H9 (cell line): ENCODE results near the gene TMEM204. TPM values are rescaled to one million over a fixed set of nuclear protein-coding genes. Genes with fewer than 3 reads are reported as not detected.

Source experiments
- DNase-seq: peaks from one replicate; pipeline ENCODE4 v3.0.0-alpha.2; 2017
- H2AFZ ChIP-seq: one replicate; pipeline ENCODE4 v1.6.1; 2013; ENCODE audit warnings: mild to moderate bottlenecking, low read length, control low read depth, moderate library complexity
- H2AK5ac ChIP-seq: 2 replicates; pipeline ENCODE4 v1.6.1; 2013; ENCODE audit warnings: low read length, control low read depth, mixed read lengths; ENCODE audit not compliant: insufficient read length
- H2BK120ac ChIP-seq: one replicate; pipeline ENCODE4 v1.6.1; 2013; ENCODE audit warnings: low read depth, mild to moderate bottlenecking, low read length, control low read depth, inconsistent platforms; ENCODE audit not compliant: poor library complexity, severe bottlenecking
- H2BK12ac ChIP-seq: 2 replicates; pipeline ENCODE4 v1.6.1; 2013; ENCODE audit warnings: low read length, control low read depth, mixed read lengths, low read depth; ENCODE audit not compliant: insufficient read length
- H2BK15ac ChIP-seq: 2 replicates; pipeline ENCODE4 v1.6.1; 2013; ENCODE audit warnings: low read depth, low read length, control low read depth
- H2BK20ac ChIP-seq: one replicate; pipeline ENCODE4 v1.6.1; 2013; ENCODE audit warnings: low read depth, mild to moderate bottlenecking, low read length, control low read depth, inconsistent platforms; ENCODE audit not compliant: poor library complexity, severe bottlenecking
- H2BK5ac ChIP-seq: 2 replicates; pipeline ENCODE4 v1.6.1; 2013; ENCODE audit warnings: low read length, control low read depth, mixed read lengths; ENCODE audit not compliant: insufficient read length
- H3K14ac ChIP-seq: 2 replicates; pipeline ENCODE4 v1.6.1; 2013; ENCODE audit warnings: low read length, control low read depth; ENCODE audit not compliant: insufficient read depth
- H3K18ac ChIP-seq: 2 replicates; pipeline ENCODE4 v1.6.1; 2013; ENCODE audit warnings: low read depth, mild to moderate bottlenecking, mixed read lengths, low read length, control low read depth; ENCODE audit not compliant: insufficient read length
- H3K23ac ChIP-seq: 2 replicates; pipeline ENCODE4 v1.6.1; 2013; ENCODE audit warnings: low read length, control low read depth, mixed read lengths, low read depth; ENCODE audit not compliant: insufficient read length
- H3K23me2 ChIP-seq: 2 replicates; pipeline ENCODE4 v1.6.1; 2013; ENCODE audit warnings: low read depth, mild to moderate bottlenecking, mixed read lengths, low read length, control low read depth; ENCODE audit not compliant: insufficient read length, poor library complexity, severe bottlenecking
- H3K27ac ChIP-seq: 2 replicates; pipeline ENCODE4 v1.5.1; 2013; ENCODE audit warnings: low read length, control low read depth, mixed read lengths, low read depth; ENCODE audit not compliant: insufficient read length
- H3K27me3 ChIP-seq: 2 replicates; pipeline ENCODE4 v1.6.1; 2013; ENCODE audit warnings: low read length, control low read depth, inconsistent platforms; ENCODE audit not compliant: insufficient read depth
- H3K4ac ChIP-seq: 2 replicates; pipeline ENCODE4 v1.6.1; 2013; ENCODE audit warnings: low read depth, mild to moderate bottlenecking, control low read depth, inconsistent platforms, low read length, moderate library complexity
- H3K4me1 ChIP-seq: 2 replicates; pipeline ENCODE4 v1.6.1; 2013; ENCODE audit warnings: low read length, control low read depth, inconsistent platforms; ENCODE audit not compliant: insufficient read depth
- H3K4me2 ChIP-seq: 2 replicates; pipeline ENCODE4 v1.6.1; 2013; ENCODE audit warnings: low read length, control low read depth, mixed read lengths; ENCODE audit not compliant: insufficient read length, insufficient read depth
- H3K56ac ChIP-seq: 2 replicates; pipeline ENCODE4 v1.6.1; 2013; ENCODE audit warnings: low read depth, mild to moderate bottlenecking, mixed read lengths, low read length, control low read depth; ENCODE audit not compliant: insufficient read length
- H3K79me1 ChIP-seq: 2 replicates; pipeline ENCODE4 v1.6.1; 2013; ENCODE audit warnings: low read depth, mild to moderate bottlenecking, moderate library complexity, low read length, control low read depth, inconsistent platforms; ENCODE audit not compliant: insufficient read depth, poor library complexity, severe bottlenecking
- H3K79me2 ChIP-seq: 2 replicates; pipeline ENCODE4 v1.6.1; 2013; ENCODE audit warnings: low read length, control low read depth, inconsistent platforms; ENCODE audit not compliant: insufficient read depth
- H3K9ac ChIP-seq: 2 replicates; pipeline ENCODE4 v1.6.1; 2013; ENCODE audit warnings: low read length, control low read depth, mixed read lengths; ENCODE audit not compliant: insufficient read length; ENCODE audit errors: extremely low read depth
- H3K9me3 ChIP-seq: one replicate; pipeline ENCODE4 v1.6.1; 2013; ENCODE audit warnings: low read depth, low read length, inconsistent platforms; ENCODE audit not compliant: control insufficient read depth
- H3T11ph ChIP-seq: one replicate; pipeline ENCODE4 v1.6.1; 2013; ENCODE audit warnings: mild to moderate bottlenecking, low read length, control low read depth, inconsistent platforms
- H4K20me1 ChIP-seq: one replicate; pipeline ENCODE4 v1.6.1; 2013; ENCODE audit not compliant: control insufficient read depth, insufficient read length, insufficient read depth
- H4K5ac ChIP-seq: 2 replicates; pipeline ENCODE4 v1.6.1; 2013; ENCODE audit warnings: low read depth, mild to moderate bottlenecking, mixed read lengths, low read length, control low read depth; ENCODE audit not compliant: insufficient read length
- H4K8ac ChIP-seq: replicated peaks from 2 replicates; pipeline ENCODE4 v1.6.1; 2013; ENCODE audit warnings: low read length, control low read depth, mixed read lengths, low read depth; ENCODE audit not compliant: insufficient read length
- H4K91ac ChIP-seq: 2 replicates; pipeline ENCODE4 v1.6.1; 2013; ENCODE audit warnings: low read depth, mild to moderate bottlenecking, moderate library complexity, mixed read lengths, low read length, control low read depth; ENCODE audit not compliant: insufficient read length
- H3K27ac Mint-ChIP-seq, 3 experiments: 2 replicates in 2 of 3; 3 replicates in 1 of 3; pipeline ENCODE4 v1.8.0; 2020 to 2021; ENCODE audit warnings: mixed read lengths in 3 of 3, mild to moderate bottlenecking in 1 of 3, moderate library complexity in 1 of 3
- H3K27me3 Mint-ChIP-seq: 2 replicates; pipeline ENCODE4 v1.8.0; 2021; ENCODE audit warnings: low read depth, mild to moderate bottlenecking, moderate library complexity, mixed read lengths
- H3K36me3 Mint-ChIP-seq, 3 experiments: 2 replicates in 2 of 3; 3 replicates in 1 of 3; pipeline ENCODE4 v1.8.0; 2020 to 2021; ENCODE audit warnings: low read depth in 3 of 3, mixed read lengths in 3 of 3; ENCODE audit not compliant: insufficient read depth in 1 of 3
- H3K4me1 Mint-ChIP-seq, 2 experiments: 2 replicates each; pipeline ENCODE4 v1.8.0; 2020; ENCODE audit warnings: mixed read lengths in 2 of 2
- H3K4me3 Mint-ChIP-seq, 2 experiments: 2 replicates in 1 of 2; 3 replicates in 1 of 2; pipeline ENCODE4 v1.8.0; 2020 to 2021; ENCODE audit warnings: mild to moderate bottlenecking in 2 of 2, mixed read lengths in 2 of 2, moderate library complexity in 1 of 2
- H3K9me3 Mint-ChIP-seq, 2 experiments: 2 replicates in 1 of 2; 3 replicates in 1 of 2; pipeline ENCODE4 v1.8.0; 2020; ENCODE audit warnings: mild to moderate bottlenecking in 2 of 2, mixed read lengths in 2 of 2, moderate library complexity in 1 of 2
- CTCF ChIP-seq: fragments of 200-600 bp; sonication (generic); conservative IDR thresholded peaks from 3 replicates; pipeline ENCODE4 v1.8.0; 2021; ENCODE audit warnings: antibody characterized with exemption, mild to moderate bottlenecking
- WGBS: extraction: QIAGEN DNeasy Blood & Tissue Kit; methylation state at CpG from one replicate; pipeline ENCODE4 v1.1.7; 2013; ENCODE audit warnings: missing lambda C conversion rate, low lambda C conversion rate, mixed read lengths; ENCODE audit not compliant: insufficient read length; ENCODE audit errors: extremely low coverage; 5-methylcytosine and 5-hydroxymethylcytosine counted together
- total RNA-seq: library from RNA; stranded (reverse); gene quantifications from 2 replicates; pipeline ENCODE4 v1.2.1, GENCODE V29; 2021

TMEM204 gene
- total RNA-seq, 1 experiment from 2014 or later = not detected

- H3K9me3 Mint-ChIP-seq = 0 out of 5 replicates have a peak, but pooled peaks cover 0 to 1% of the 10 kb centered on the region in 2 experiments
- H3K9me3 ChIP-seq = no peaks in the 10 kb centered on the region
- H2AK5ac ChIP-seq = no peak overlapping the region
- H3K4me3 Mint-ChIP-seq = no peak overlapping the region
- no peaks in the 10 kb centered on the region for H3K27me3 Mint-ChIP-seq
- H3K36me3 Mint-ChIP-seq = peaks cover 27 to 61% (median 57%) of the 10 kb centered on the region in 3 experiments; a peak in 6 of 7 replicates
- no peaks in the 10 kb centered on the region for H3K79me2 ChIP-seq
- H2BK12ac ChIP-seq = no peak overlapping the region
- H2AFZ ChIP-seq = no peak overlapping the region
- H3K27ac Mint-ChIP-seq = no peak overlapping the region
- no peak overlapping the region for H3K9ac ChIP-seq
- no peak overlapping the region for H2BK15ac ChIP-seq
- no peak overlapping the region for H3K14ac ChIP-seq
- no peaks in the 10 kb centered on the region for H3K4me1 ChIP-seq
- H2BK20ac ChIP-seq = no peak overlapping the region
- no peak overlapping the region for H2BK5ac ChIP-seq
- H3T11ph ChIP-seq = no peak overlapping the region
- no peak overlapping the region for H3K27ac ChIP-seq
- no peak overlapping the region for H3K18ac ChIP-seq
- no peak overlapping the region for H3K56ac ChIP-seq
- no peak overlapping the region for H4K5ac ChIP-seq
- H3K27me3 ChIP-seq = no peaks in the 10 kb centered on the region
- no peak for DNase-seq
- H3K4ac ChIP-seq = no peak overlapping the region
- H3K79me1 ChIP-seq = no peaks in the 10 kb centered on the region
- H3K4me1 Mint-ChIP-seq = no peaks in the 10 kb centered on the region
- no peaks in the 10 kb centered on the region for H4K20me1 ChIP-seq
- H3K23me2 ChIP-seq = no peaks in the 10 kb centered on the region
- H2BK120ac ChIP-seq = no peak overlapping the region
- no CpG with 5 or more reads among the region's 6 CpGs for WGBS
- TF ChIP-seq CTCF = no peak
- H3K4me2 ChIP-seq = no peak overlapping the region
- no peak overlapping the region for H3K23ac ChIP-seq
- no peak overlapping the region for H4K91ac ChIP-seq
- no peak overlapping the region for H4K8ac ChIP-seq
These were observed 47.5 kb downstream of the TMEM204 start for GRCh38 chr16:1580956-1581355.
